H1 (cell line): ENCODE results near the gene ZNF614. TPM values are rescaled to one million over a fixed set of nuclear protein-coding genes. Genes with fewer than 3 reads are reported as not detected.

ENCODE experiments used
- BCL11A ChIP-seq, 2 experiments: IDR thresholded peaks; one replicate each; pipeline ENCODE4 v1.6.1; 2011; ENCODE audit warnings: low read depth in 2 of 2, low read length in 2 of 2, mild to moderate bottlenecking in 2 of 2
- CHD7 ChIP-seq: fragments of 300-600 bp; sonication (generic); IDR thresholded peaks from 2 replicates; pipeline ENCODE4 v1.7.1; 2012; ENCODE audit warnings: low read length, moderate library complexity, mild to moderate bottlenecking, inconsistent platforms; ENCODE audit not compliant: insufficient replicate concordance
- GTF2F1 ChIP-seq: IDR thresholded peaks from 2 replicates; pipeline ENCODE4 v1.6.1; 2012; ENCODE audit warnings: low read depth, low read length, improper control_type of control experiment, borderline replicate concordance
- KDM1A ChIP-seq: fragments of 200-600, 300-600 bp; sonication (generic); IDR thresholded peaks from 2 replicates; pipeline ENCODE4 v1.7.1; 2016; ENCODE audit warnings: mild to moderate bottlenecking, low read length, borderline replicate concordance
- NANOG ChIP-seq: IDR thresholded peaks from 2 replicates; pipeline ENCODE4 v1.6.1; 2011; ENCODE audit warnings: low read length, low read depth, mild to moderate bottlenecking, inconsistent platforms; ENCODE audit not compliant: insufficient read depth, poor library complexity, severe bottlenecking
- PHF8 ChIP-seq: fragments of 200-600 bp; sonication (generic); conservative IDR thresholded peaks from 2 replicates; pipeline ENCODE4 v1.7.1; 2012; ENCODE audit warnings: low read depth, mild to moderate bottlenecking, inconsistent platforms, low read length, moderate library complexity
- TAF7 ChIP-seq: optimal IDR thresholded peaks from 2 replicates; pipeline ENCODE3; 2011; ENCODE audit warnings: low read depth, mild to moderate bottlenecking, inconsistent platforms, low read length, moderate library complexity, borderline replicate concordance
- USF2 ChIP-seq: IDR thresholded peaks from 2 replicates; pipeline ENCODE4 v1.6.1; 2011; ENCODE audit warnings: low read length, improper control_type of control experiment
- polyA plus RNA-seq, 7 experiments: library from polyadenylated mRNA; depleted of rRNA in 3 of 7; stranded (reverse) in 5 of 7; unstranded in 2 of 7; fragments of >200 nt in 5 of 7; fragments of 200-250 nt in 2 of 7; gene quantifications; 1 replicate in 5 of 7; 2 replicates in 1 of 7; 4 replicates in 1 of 7; pipeline versions ENCODE4 v1.2.1 to v1.2.3, GENCODE V29; 2011 to 2013; ENCODE audit warnings: missing spikeins in 2 of 7, mixed read lengths in 2 of 7
- total RNA-seq: library from RNA; stranded (reverse); fragmentation: NEBNext Ultra II Directional; extraction: Animal tissue kit (Norgen Biotek cat#: 25700); gene quantifications from 2 replicates; pipeline ENCODE4 v1.2.1, GENCODE V29; 2021

The ZNF614 gene
- total and polyA plus RNA-seq, 2 of the 8 experiments (the other 6 are each of a cell fraction or from before 2014, with no cell fraction given): 4.7 to 18.7 TPM

GRCh38 chr19:52007806-52008557 is 20.2 kb downstream of the ZNF614 start, which contains the start of gene ZNF615 (continued):
- TF ChIP-seq CHD7: no peak
- TF ChIP-seq KDM1A: no peak
- no peak for TF ChIP-seq GTF2F1
- TF ChIP-seq BCL11A (IDR thresholded peaks at IDR 0.05; ENCODE audit: low read depth in 2 of 2, low read length in 2 of 2): no peak
- peak; percentile 63 for TF ChIP-seq TAF7
- TF ChIP-seq PHF8: peak; percentile 52; the same call in 1 of the 2 replicates
- no peak for TF ChIP-seq USF2
- no peak for TF ChIP-seq NANOG
